ENCODE data around the gene ZNF746.

Gene ZNF746

GRCh38 chr7:149489391-149490024 is 8.1 kb downstream of the ZNF746 start:
- no peak for DNase-seq

- DNase-seq = no peak
Measured at GRCh38 chr7:149479568-149479967, 18.0 kb downstream of the ZNF746 start.

GRCh38 chr7:149478754-149479153 is 18.9 kb downstream of the ZNF746 start:
- no peak for DNase-seq

GRCh38 chr7:149477494-149478443 is 19.8 kb downstream of the ZNF746 start:
- no peak for DNase-seq

- DNase-seq = no peak
Measured at GRCh38 chr7:149476791-149477190, 20.8 kb downstream of the ZNF746 start.

- no peak for DNase-seq
Measured at GRCh38 chr7:149475121-149476045, 22.2 kb downstream of the ZNF746 start.

GRCh38 chr7:149474309-149475120 is 23.1 kb downstream of the ZNF746 start:
- no peak for DNase-seq

GRCh38 chr7:149473251-149473650 is 24.4 kb downstream of the ZNF746 start:
- no peak for DNase-seq

GRCh38 chr7:149471289-149471953 is 26.2 kb downstream of the ZNF746 start:
- DNase-seq = no peak

- DNase-seq = no peak
Measured at GRCh38 chr7:149469806-149470205, 27.8 kb downstream of the ZNF746 start.

GRCh38 chr7:149468208-149468607 is 29.4 kb downstream of the ZNF746 start:
- no peak for DNase-seq

GRCh38 chr7:149467321-149467859 is 30.2 kb downstream of the ZNF746 start:
- no peak for DNase-seq

GRCh38 chr7:149466364-149466763 is 31.2 kb downstream of the ZNF746 start:
- DNase-seq = no peak

GRCh38 chr7:149463500-149464161 is 34.0 kb downstream of the ZNF746 start:
- no peak for DNase-seq

GRCh38 chr7:149462101-149462520 is 35.5 kb downstream of the ZNF746 start:
- DNase-seq = no peak

- DNase-seq = peak; percentile 91
Measured at GRCh38 chr7:149460493-149461277, 36.9 kb downstream of the ZNF746 start, which contains the start of gene ZNF777. TSS of gene ZNF777 (minus strand) at chr7:149461062. CDS start at chr7:149456022, 5,040 bp downstream.

GRCh38 chr7:149459540-149460452 is 37.8 kb downstream of the ZNF746 start:
- DNase-seq = no peak

- DNase-seq = no peak
Measured at GRCh38 chr7:149459201-149459539, 38.4 kb downstream of the ZNF746 start.

- DNase-seq = no peak
Measured at GRCh38 chr7:149458235-149458634, 39.4 kb downstream of the ZNF746 start.
